ENCODE measurements around the gene SLC5A5. TPM values are rescaled to one million over a fixed set of nuclear protein-coding genes. Genes with fewer than 3 reads are reported as not detected.

The SLC5A5 gene
- total and polyA plus RNA-seq, 10 of the 15 experiments (the other 5 are each of a cell fraction or from before 2014, with no cell fraction given) = 0.02 to 0.08 (median 0.05) TPM; not detected in 3

DNA sequence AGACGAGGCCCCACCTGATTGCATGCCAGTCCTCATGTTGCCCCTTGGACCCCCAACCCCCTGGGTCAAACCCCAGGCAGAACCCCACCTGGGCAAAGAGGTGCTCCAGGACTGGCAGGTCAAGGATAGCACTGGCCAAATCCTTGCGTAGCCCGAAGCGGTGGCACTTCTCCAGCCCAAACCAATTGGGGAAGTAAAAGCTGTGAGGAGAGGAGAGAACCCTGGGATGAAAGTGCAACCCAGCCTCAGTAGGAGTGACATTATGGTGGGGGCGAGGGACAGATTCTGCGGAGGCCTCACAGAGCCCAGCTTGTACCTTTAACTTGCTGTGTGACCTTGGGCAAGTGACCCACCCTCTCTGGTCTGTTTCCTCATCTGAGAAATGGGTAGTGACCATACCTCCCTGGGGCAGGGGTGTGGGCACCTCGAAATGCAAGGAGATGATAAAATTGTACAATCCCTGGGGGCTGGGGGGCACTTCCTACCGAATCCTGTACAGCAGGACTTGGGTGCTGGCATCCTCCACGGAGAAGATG is 28.4 kb upstream of the SLC5A5 start:
- Histone ChIP-seq H3K4me1 (ENCODE audit: control insufficient read depth, insufficient read depth, low read length) (peaks cover 19% of the 10 kb centered on the region), H3K9ac (ENCODE audit: control insufficient read depth, insufficient read depth, low read length) (no peak overlapping the region), H2AFZ (ENCODE audit: control insufficient read depth, low read depth, low read length) (no peak overlapping the region), H3K36me3 (ENCODE audit: control insufficient read depth in 2 of 2, insufficient read depth in 2 of 2, low read length in 1 of 2) (peaks cover 6 to 18% of the 10 kb centered on the region in 2 experiments), H3K4me2 (ENCODE audit: control insufficient read depth, insufficient read depth) (no peak overlapping the region), H3K79me2 (ENCODE audit: control insufficient read depth, insufficient read depth, low read length) (peaks cover 28% of the 10 kb centered on the region), H4K20me1 (ENCODE audit: control insufficient read depth, insufficient read depth) (no peaks in the 10 kb centered on the region), H3K27ac (ENCODE audit: control insufficient read depth, insufficient read depth) (no peak overlapping the region), H3K4me3 (no peak overlapping the region), H3K27me3 (replicated peaks in 1 of 2; ENCODE audit: control insufficient read depth in 2 of 2, insufficient read depth in 2 of 2, low read length in 1 of 2) (no peaks in the 10 kb centered on the region), H3K9me3 (replicated peaks; ENCODE audit: control insufficient read depth, insufficient read depth, low read length) (no peaks in the 10 kb centered on the region; the same call in 2 of the 3 replicates)
- ChIA-PET SMC1A (ENCODE audit: uncharacterized antibody, unreplicated experiment) (no interaction called here), CTCF (interaction anchor here (0.5 to 1.1 kb wide), 4 partner anchors 16 to 451 kb away, joined by 3 to 4 read pairs (median 4); partner anchors contain the start of gene RPL18A), RAD21 (ENCODE audit: unreplicated experiment) (no interaction called here), POLR2A (no interaction called here)
- in situ Hi-C loops (cut with MboI) = no loop called here
- no peak for FAIRE-seq
- DNase-seq (ENCODE audit: low read depth, low spot score) = no peak
- no peak for ATAC-seq
- WGBS (ENCODE audit: insufficient coverage, insufficient replicate concordance, low lambda C conversion rate, missing lambda C conversion rate) = 95% methylated on average over 9 of the region's 9 CpGs
- no TSS peak for BruUV-seq (replicated peaks)
- intact Hi-C loops (cut with micrococcal nuclease; ENCODE audit: unreplicated experiment) = no loop called here
- TF ChIP-seq, protein P1, sequence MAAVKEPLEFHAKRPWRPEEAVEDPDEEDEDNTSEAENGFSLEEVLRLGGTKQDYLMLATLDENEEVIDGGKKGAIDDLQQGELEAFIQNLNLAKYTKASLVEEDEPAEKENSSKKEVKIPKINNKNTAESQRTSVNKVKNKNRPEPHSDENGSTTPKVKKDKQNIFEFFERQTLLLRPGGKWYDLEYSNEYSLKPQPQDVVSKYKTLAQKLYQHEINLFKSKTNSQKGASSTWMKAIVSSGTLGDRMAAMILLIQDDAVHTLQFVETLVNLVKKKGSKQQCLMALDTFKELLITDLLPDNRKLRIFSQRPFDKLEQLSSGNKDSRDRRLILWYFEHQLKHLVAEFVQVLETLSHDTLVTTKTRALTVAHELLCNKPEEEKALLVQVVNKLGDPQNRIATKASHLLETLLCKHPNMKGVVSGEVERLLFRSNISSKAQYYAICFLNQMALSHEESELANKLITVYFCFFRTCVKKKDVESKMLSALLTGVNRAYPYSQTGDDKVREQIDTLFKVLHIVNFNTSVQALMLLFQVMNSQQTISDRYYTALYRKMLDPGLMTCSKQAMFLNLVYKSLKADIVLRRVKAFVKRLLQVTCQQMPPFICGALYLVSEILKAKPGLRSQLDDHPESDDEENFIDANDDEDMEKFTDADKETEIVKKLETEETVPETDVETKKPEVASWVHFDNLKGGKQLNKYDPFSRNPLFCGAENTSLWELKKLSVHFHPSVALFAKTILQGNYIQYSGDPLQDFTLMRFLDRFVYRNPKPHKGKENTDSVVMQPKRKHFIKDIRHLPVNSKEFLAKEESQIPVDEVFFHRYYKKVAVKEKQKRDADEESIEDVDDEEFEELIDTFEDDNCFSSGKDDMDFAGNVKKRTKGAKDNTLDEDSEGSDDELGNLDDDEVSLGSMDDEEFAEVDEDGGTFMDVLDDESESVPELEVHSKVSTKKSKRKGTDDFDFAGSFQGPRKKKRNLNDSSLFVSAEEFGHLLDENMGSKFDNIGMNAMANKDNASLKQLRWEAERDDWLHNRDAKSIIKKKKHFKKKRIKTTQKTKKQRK (IDR thresholded peaks at IDR 0.05; ENCODE audit: low read depth, low read length) = no peak
- TF ChIP-seq RBBP5 (conservative IDR thresholded peaks at IDR 0.05) = no peak
- no peak for TF ChIP-seq YY1 (IDR thresholded peaks at IDR 0.05; ENCODE audit: low read depth, low read length)
- no peak for TF ChIP-seq CREM (IDR thresholded peaks at IDR 0.05; ENCODE audit: low read depth)
- TF ChIP-seq ZNF217 (IDR thresholded peaks at IDR 0.05) = no peak
- no peak for TF ChIP-seq CBX5 (IDR thresholded peaks at IDR 0.05; ENCODE audit: low read depth)
- TF ChIP-seq ZZZ3 (IDR thresholded peaks at IDR 0.05; ENCODE audit: control insufficient read depth, insufficient read length, low read depth) = no peak
- no peak for TF ChIP-seq JUNB (IDR thresholded peaks at IDR 0.05)
- TF ChIP-seq POLR2A (IDR thresholded peaks at IDR 0.05; ENCODE audit: low read depth, low read length) = no peak
- TF ChIP-seq DPF2 (IDR thresholded peaks at IDR 0.05) = no peak
- TF ChIP-seq, protein P2, sequence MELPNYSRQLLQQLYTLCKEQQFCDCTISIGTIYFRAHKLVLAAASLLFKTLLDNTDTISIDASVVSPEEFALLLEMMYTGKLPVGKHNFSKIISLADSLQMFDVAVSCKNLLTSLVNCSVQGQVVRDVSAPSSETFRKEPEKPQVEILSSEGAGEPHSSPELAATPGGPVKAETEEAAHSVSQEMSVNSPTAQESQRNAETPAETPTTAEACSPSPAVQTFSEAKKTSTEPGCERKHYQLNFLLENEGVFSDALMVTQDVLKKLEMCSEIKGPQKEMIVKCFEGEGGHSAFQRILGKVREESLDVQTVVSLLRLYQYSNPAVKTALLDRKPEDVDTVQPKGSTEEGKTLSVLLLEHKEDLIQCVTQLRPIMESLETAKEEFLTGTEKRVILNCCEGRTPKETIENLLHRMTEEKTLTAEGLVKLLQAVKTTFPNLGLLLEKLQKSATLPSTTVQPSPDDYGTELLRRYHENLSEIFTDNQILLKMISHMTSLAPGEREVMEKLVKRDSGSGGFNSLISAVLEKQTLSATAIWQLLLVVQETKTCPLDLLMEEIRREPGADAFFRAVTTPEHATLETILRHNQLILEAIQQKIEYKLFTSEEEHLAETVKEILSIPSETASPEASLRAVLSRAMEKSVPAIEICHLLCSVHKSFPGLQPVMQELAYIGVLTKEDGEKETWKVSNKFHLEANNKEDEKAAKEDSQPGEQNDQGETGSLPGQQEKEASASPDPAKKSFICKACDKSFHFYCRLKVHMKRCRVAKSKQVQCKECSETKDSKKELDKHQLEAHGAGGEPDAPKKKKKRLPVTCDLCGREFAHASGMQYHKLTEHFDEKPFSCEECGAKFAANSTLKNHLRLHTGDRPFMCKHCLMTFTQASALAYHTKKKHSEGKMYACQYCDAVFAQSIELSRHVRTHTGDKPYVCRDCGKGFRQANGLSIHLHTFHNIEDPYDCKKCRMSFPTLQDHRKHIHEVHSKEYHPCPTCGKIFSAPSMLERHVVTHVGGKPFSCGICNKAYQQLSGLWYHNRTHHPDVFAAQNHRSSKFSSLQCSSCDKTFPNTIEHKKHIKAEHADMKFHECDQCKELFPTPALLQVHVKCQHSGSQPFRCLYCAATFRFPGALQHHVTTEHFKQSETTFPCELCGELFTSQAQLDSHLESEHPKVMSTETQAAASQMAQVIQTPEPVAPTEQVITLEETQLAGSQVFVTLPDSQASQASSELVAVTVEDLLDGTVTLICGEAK (IDR thresholded peaks at IDR 0.05; ENCODE audit: borderline replicate concordance) = no peak
- TF ChIP-seq, protein P3, sequence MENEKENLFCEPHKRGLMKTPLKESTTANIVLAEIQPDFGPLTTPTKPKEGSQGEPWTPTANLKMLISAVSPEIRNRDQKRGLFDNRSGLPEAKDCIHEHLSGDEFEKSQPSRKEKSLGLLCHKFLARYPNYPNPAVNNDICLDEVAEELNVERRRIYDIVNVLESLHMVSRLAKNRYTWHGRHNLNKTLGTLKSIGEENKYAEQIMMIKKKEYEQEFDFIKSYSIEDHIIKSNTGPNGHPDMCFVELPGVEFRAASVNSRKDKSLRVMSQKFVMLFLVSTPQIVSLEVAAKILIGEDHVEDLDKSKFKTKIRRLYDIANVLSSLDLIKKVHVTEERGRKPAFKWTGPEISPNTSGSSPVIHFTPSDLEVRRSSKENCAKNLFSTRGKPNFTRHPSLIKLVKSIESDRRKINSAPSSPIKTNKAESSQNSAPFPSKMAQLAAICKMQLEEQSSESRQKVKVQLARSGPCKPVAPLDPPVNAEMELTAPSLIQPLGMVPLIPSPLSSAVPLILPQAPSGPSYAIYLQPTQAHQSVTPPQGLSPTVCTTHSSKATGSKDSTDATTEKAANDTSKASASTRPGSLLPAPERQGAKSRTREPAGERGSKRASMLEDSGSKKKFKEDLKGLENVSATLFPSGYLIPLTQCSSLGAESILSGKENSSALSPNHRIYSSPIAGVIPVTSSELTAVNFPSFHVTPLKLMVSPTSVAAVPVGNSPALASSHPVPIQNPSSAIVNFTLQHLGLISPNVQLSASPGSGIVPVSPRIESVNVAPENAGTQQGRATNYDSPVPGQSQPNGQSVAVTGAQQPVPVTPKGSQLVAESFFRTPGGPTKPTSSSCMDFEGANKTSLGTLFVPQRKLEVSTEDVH (IDR thresholded peaks at IDR 0.05; ENCODE audit: low read depth, partially characterized antibody) = no peak
- TF ChIP-seq, protein P4, sequence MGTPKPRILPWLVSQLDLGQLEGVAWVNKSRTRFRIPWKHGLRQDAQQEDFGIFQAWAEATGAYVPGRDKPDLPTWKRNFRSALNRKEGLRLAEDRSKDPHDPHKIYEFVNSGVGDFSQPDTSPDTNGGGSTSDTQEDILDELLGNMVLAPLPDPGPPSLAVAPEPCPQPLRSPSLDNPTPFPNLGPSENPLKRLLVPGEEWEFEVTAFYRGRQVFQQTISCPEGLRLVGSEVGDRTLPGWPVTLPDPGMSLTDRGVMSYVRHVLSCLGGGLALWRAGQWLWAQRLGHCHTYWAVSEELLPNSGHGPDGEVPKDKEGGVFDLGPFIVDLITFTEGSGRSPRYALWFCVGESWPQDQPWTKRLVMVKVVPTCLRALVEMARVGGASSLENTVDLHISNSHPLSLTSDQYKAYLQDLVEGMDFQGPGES (IDR thresholded peaks at IDR 0.05) = no peak
- no peak for TF ChIP-seq RCOR1 (conservative IDR thresholded peaks at IDR 0.05; ENCODE audit: low read depth, low read length)
- TF ChIP-seq MTA3 (IDR thresholded peaks at IDR 0.05; ENCODE audit: borderline replicate concordance, low read length) = no peak
